Measurements from ENCODE around the gene METTL18.

METTL18 gene

DNA sequence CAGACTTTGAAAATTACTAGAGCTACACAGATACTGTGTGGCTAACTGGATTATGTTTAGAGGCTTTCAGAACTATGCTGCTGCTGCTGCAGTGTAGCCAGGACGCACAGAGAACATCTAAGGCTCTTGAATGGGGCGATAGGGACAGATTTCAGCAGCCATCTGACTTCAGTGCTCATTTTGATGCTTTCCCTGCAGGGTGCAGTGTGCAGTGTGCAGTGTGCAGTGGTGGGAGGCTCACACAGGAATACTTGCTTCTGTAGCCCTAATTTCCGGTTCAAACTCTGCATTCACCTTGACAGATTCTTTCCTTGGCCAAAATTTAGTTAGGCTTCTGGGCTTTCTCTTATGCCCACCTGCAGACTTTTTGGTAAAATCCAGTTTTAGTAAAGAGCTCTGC lies 7.7 kb downstream of the METTL18 start:
- in situ Hi-C loops (cut with MboI; ENCODE audit: low sequenced_read_pairs) = no loop called here

DNA sequence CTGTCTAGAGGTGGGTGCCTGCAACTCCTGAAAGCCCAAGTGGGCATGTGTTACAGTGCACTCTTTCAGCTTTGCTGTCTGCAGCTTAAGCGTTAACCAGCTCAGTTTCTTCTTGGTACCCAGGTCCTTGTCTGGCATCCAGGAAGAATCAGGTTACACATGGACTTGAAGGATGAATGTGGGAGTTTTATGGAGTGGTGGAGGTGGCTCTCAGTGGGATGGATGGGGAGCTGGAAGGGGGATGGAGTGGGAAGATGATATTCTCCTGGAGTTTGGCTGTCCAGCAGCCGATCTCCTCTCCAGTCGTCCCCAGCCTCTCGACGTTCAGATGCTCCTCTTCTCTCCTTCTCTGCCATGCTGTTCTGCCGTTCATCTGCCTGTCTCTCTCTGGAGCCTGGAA lies 9.4 kb downstream of the METTL18 start:
- in situ Hi-C loops (cut with MboI; ENCODE audit: low sequenced_read_pairs) = no loop called here

DNA sequence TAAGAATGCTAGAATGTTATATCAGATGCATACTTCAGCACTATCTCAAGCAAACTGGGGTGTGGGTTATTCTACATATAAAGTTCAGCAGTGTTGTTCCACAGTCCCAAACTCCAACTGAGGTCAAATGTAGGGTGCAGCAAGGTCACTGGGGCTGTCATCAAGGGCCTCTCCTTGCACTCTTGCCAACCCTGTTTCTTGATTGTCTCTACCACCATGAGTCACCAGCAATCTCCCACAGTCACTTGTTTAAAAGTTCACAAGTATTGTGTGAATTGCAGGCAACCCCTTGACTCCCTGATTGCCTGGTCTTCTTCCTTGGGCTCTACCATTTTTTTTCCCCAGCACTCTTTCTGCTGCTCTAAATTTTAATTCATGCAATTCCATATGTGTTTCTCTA lies 10.6 kb downstream of the METTL18 start:
- in situ Hi-C loops (cut with MboI; ENCODE audit: low sequenced_read_pairs) = no loop called here

DNA sequence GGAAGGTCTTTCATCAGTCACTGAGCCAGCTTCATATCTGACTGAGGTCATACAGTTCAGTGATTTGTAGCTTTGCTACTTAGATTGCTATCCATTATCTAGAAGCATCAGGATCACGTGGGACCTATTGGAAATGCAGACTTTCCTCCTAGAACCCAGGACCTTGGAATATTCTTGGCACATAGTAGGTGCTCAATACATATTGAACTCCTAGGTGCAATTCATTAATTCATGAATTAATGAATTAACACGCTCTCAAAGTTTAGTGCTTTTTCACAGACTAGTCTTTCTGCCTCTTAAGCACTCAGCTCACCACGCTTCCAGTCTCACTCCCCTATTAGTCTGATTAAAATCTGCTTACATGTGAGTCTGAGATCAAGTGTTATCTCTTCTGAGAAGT lies 12.1 kb downstream of the METTL18 start:
- in situ Hi-C loops (cut with MboI; ENCODE audit: low sequenced_read_pairs) = no loop called here

DNA sequence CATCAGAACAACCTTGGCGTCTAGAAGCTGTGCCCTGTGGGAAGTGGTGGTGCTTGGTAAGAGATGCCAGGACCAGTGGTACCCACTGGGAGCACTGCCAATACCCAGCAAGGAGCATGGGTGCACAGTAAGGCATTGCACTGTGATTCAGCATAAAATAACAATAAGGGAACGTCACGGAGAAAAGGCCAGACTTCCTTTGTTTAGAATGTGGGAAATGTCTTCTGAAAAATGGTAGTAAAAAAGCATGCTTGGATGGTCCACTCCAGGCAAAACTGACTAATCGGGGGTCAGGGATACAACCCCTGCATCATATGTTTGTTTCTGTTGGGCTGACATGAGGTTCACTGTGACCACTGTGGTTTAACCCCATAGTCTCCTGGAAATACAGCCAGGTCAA lies 14.7 kb downstream of the METTL18 start:
- in situ Hi-C loops (cut with MboI; ENCODE audit: low sequenced_read_pairs) = no loop called here

DNA sequence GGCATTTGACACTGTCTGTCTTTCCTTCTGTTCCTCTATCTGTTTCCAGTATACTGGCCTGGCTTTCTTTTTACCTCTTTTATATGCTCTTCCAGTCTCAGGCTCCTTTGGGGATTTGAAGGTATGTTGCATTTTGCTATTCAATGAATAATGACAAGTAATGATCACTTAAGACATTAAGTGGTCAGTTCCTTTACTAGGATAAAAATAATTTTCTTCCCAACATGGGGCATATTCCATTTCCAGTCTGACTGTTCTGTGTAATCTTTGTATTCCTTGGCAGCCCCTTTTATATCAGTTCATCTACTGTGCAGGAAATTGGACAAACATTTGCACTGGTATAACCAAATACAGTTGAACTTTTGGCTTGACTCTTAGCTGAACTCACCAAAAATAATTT lies 15.6 kb downstream of the METTL18 start:
- in situ Hi-C loops (cut with MboI; ENCODE audit: low sequenced_read_pairs) = no loop called here

DNA sequence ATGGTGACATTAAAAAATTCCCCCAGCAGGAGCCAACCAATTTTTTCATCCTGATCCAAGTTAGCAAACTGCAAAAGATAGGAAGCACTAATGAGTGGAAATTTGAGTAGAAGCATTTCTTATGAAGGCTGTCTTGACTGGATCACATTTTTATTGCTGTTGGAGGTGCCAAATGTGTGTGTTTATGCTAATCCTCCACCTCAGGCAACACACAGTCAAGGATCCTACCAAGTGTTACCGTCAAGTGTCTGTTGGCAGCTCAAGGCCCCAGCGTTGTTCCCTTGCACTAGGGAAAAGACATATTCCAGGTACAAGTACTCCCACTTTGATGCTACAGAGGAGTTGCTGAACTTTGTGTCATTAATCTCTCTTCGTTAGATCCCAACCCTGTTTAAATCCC lies 18.3 kb downstream of the METTL18 start:
- in situ Hi-C loops (cut with MboI; ENCODE audit: low sequenced_read_pairs) = no loop called here

DNA sequence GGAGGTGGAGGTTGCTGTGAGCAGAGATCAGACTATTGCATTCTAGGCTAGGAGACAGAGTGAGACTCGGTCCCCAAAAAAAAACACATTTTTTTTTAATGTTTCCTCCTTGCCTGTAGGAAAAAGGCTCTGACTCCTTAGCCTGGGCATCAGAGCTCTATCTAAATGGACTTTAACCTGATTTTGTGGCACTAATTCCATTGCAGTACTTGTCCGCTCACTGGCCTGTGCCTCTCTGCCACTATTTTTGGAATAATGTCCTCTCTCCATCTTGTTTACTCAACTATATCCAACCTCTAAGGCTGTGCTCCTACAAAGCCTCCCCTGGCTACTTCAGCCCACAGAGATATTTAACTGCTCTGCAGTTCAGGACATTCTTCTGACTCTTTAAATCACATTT lies 26.5 kb downstream of the METTL18 start:
- in situ Hi-C loops (cut with MboI; ENCODE audit: low sequenced_read_pairs) = no loop called here

DNA sequence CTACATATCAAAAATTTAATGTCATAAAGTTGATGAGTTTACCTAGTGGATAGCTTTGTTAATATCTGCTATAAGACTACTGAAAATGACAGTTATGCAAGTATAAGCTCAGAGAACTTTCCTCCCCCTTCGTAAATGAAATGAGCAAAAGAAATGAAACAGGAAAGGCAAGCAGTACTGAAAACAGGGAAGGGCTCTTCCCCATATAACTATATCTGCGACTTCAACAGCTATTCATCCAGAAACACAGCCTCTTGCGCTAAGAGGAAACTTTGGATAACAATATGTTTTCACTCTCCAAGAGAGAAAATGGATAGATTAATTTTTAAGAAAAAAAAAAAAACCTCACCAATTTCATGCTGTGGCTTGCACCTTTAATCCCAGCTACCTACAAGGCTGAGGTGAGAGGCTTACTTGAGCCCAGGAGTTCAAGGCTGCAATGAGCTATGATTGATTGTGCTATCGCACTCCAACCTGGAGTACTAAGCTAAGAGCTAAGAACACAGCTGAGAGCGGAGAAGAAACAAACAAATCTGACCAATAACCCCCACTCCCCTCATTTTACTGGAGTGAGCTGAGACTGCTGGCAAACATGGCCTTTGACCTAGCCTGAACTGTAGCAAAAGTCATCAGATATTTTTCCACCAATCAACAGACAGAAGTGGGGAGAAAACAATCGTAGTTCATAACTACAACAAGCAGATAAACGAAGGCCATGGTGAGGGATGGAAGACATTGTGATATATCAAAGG lies 29.0 kb downstream of the METTL18 start:
- in situ Hi-C loops (cut with MboI; ENCODE audit: low sequenced_read_pairs) = no loop called here

DNA sequence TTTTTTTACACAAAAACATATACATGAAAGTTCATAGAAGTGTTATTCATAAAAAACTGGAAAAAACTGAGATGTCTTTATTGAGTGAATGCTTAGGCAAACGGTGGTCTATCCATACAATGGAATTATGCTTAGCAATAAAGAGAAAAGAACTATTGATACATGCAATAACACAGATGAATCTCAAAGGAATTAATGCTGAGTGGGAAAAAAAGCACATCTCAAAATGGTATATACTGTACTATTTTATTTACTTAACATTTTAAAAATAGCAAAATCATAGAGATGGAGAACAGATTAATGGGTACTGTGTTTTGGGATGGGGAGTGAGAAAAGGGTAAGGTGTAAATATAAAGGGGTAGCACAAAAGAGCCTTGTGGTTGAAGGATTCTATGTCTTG lies 29.8 kb downstream of the METTL18 start:
- in situ Hi-C loops (cut with MboI; ENCODE audit: low sequenced_read_pairs) = no loop called here

DNA sequence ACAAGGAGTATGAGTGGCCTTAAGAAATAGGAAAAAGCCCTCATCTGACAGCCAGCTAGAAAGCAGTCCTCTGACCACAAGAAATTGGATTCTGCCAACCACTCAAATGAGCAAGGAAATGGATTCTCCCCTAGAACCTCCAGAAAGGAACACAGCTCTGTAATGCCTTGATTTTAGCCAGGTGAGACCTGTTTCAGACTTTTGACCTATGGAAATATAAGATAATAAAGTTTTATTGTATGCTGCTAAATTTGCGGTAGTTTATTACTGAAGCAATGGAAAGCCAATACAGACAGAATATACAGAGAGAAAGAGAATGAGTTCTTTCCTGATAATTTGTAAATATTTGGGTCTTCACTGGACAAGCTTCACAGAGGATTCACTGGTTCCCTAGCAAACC lies 32.0 kb downstream of the METTL18 start:
- in situ Hi-C loops (cut with MboI; ENCODE audit: low sequenced_read_pairs) = no loop called here

DNA sequence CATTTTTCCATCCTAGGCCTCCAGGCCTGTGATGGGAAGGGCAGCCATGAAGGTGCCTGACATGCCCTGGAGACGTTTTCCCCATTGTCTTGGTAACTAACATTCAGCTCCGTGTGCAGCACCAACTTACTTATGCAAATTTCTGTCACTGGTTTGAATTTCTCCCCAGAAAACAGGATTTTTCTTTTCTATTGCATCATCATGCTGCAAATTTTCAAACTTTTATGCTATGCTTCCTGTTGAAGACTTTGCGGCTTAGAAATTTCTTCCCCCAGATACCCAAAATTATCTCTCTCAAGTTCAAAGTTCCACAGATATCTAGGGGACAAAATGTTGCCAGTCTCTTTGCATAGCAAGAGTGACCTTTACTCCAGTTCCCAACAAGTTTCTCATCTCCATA lies 35.7 kb downstream of the METTL18 start:
- in situ Hi-C loops (cut with MboI; ENCODE audit: low sequenced_read_pairs) = no loop called here

DNA sequence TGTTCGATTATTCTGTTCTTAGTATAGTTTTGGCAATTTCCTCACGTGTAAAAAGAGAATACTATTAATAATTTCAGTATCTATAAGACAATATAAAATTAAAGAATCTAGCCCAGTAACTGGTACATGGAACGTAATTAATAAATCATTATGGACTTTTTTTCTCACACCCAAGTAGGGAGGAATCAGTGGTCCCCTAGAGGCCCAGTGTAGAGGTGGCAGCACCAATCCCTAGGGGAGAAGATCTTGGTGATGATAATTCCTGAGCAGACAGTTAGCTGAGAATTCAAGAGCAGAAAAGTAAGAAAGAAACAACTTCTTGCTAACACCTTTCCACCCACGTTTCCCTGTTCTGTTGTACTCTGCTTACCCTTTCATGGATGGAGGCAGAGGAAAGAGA lies 41.2 kb downstream of the METTL18 start:
- in situ Hi-C loops (cut with MboI; ENCODE audit: low sequenced_read_pairs) = no loop called here

DNA sequence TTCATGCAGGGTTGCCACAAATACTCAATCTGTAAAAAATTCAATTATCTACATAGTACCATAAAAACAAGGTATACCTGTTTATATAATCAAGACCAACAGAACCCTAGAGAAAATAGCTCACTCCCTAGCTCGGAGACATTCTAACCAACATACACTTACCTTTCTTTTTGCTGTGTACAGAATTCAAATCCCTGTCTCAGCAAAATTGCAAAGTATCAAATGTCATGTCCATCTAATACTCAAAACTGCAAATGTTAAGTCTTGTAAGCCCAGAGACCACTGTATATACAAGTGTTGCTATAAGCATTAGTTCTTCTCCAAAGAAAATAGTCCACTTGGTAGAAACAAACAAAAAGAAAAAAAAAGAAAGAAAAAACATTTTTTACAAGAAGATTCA lies 44.7 kb downstream of the METTL18 start:
- in situ Hi-C loops (cut with MboI; ENCODE audit: low sequenced_read_pairs) = no loop called here

DNA sequence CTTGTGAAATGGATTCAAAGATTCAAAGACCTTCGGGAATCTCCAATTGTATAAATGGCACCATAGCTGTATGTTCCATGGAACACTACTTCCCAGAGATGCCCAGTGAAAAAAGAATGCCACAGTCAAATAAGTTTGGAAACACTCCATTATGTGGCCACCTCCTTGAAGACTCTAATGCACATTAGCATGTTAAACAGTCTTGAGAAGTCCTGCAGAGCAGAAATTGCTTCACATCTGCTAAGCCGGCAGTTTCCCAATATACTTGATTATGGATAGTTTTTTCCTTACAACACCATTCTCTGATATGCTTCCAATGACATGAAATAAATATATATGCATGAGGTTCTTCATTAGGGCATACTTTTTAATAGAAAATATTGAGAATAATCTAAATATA lies 48.2 kb downstream of the METTL18 start:
- in situ Hi-C loops (cut with MboI; ENCODE audit: low sequenced_read_pairs) = no loop called here

DNA sequence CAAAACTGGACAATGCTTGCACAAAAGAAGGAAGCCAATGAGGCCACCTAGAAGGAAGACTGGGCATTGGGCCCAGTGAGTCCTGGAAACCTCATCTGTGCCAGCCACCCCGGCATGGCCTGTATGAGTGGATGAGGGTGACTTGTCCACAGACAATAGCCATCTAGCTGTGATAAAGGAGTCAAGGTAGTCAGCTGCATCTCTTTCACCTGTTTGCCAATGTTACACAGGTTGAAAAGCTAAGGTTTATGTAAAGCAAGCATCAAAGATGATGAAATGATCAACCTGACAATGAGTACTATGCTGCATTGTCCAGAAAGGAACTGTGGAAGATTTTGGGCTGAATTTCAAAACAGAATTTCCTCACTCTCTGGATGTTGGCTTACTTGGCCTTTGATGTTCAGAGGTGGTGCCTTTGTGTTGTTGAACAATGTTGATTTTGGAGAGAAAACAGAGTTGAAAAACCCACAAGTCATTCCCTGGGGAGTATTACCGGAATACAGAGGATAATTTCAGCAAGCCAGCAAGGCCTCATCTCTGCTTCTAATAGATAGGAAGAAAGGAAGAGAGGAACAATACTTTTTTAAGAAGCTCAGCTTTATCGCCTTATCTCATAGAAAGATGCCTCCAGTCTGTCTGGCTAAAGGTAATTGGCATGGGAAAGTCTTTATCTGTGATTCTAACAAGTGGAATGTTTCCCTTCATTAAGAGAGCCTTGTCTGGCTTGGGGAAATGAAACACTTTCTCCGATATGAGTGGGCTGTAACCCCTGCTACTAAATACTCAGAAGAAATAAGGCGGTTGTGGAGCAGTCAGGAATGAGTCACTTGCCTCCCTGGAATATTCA lies 49.5 kb downstream of the METTL18 start:
- in situ Hi-C loops (cut with MboI; ENCODE audit: low sequenced_read_pairs) = no loop called here

Measured in hTERT RPE-1 (cell line).